H9 (cell line): ENCODE results near the gene ADAMTS16. TPM values are rescaled to one million over a fixed set of nuclear protein-coding genes. Genes with fewer than 3 reads are reported as not detected.

Experiments used
- DNase-seq: peaks from one replicate; pipeline ENCODE4 v3.0.0-alpha.2; 2017
- H2AFZ ChIP-seq: one replicate; pipeline ENCODE4 v1.6.1; 2013; ENCODE audit warnings: mild to moderate bottlenecking, low read length, control low read depth, moderate library complexity
- H2AK5ac ChIP-seq: 2 replicates; pipeline ENCODE4 v1.6.1; 2013; ENCODE audit warnings: low read length, control low read depth, mixed read lengths; ENCODE audit not compliant: insufficient read length
- H2BK120ac ChIP-seq: one replicate; pipeline ENCODE4 v1.6.1; 2013; ENCODE audit warnings: low read depth, mild to moderate bottlenecking, low read length, control low read depth, inconsistent platforms; ENCODE audit not compliant: poor library complexity, severe bottlenecking
- H2BK12ac ChIP-seq: 2 replicates; pipeline ENCODE4 v1.6.1; 2013; ENCODE audit warnings: low read length, control low read depth, mixed read lengths, low read depth; ENCODE audit not compliant: insufficient read length
- H2BK15ac ChIP-seq: 2 replicates; pipeline ENCODE4 v1.6.1; 2013; ENCODE audit warnings: low read depth, low read length, control low read depth
- H2BK20ac ChIP-seq: one replicate; pipeline ENCODE4 v1.6.1; 2013; ENCODE audit warnings: low read depth, mild to moderate bottlenecking, low read length, control low read depth, inconsistent platforms; ENCODE audit not compliant: poor library complexity, severe bottlenecking
- H2BK5ac ChIP-seq: 2 replicates; pipeline ENCODE4 v1.6.1; 2013; ENCODE audit warnings: low read length, control low read depth, mixed read lengths; ENCODE audit not compliant: insufficient read length
- H3K14ac ChIP-seq: 2 replicates; pipeline ENCODE4 v1.6.1; 2013; ENCODE audit warnings: low read length, control low read depth; ENCODE audit not compliant: insufficient read depth
- H3K18ac ChIP-seq: 2 replicates; pipeline ENCODE4 v1.6.1; 2013; ENCODE audit warnings: low read depth, mild to moderate bottlenecking, mixed read lengths, low read length, control low read depth; ENCODE audit not compliant: insufficient read length
- H3K23ac ChIP-seq: 2 replicates; pipeline ENCODE4 v1.6.1; 2013; ENCODE audit warnings: low read length, control low read depth, mixed read lengths, low read depth; ENCODE audit not compliant: insufficient read length
- H3K23me2 ChIP-seq: 2 replicates; pipeline ENCODE4 v1.6.1; 2013; ENCODE audit warnings: low read depth, mild to moderate bottlenecking, mixed read lengths, low read length, control low read depth; ENCODE audit not compliant: insufficient read length, poor library complexity, severe bottlenecking
- H3K27ac ChIP-seq: 2 replicates; pipeline ENCODE4 v1.5.1; 2013; ENCODE audit warnings: low read length, control low read depth, mixed read lengths, low read depth; ENCODE audit not compliant: insufficient read length
- H3K27me3 ChIP-seq: 2 replicates; pipeline ENCODE4 v1.6.1; 2013; ENCODE audit warnings: low read length, control low read depth, inconsistent platforms; ENCODE audit not compliant: insufficient read depth
- H3K4ac ChIP-seq: 2 replicates; pipeline ENCODE4 v1.6.1; 2013; ENCODE audit warnings: low read depth, mild to moderate bottlenecking, control low read depth, inconsistent platforms, low read length, moderate library complexity
- H3K4me1 ChIP-seq: 2 replicates; pipeline ENCODE4 v1.6.1; 2013; ENCODE audit warnings: low read length, control low read depth, inconsistent platforms; ENCODE audit not compliant: insufficient read depth
- H3K4me2 ChIP-seq: 2 replicates; pipeline ENCODE4 v1.6.1; 2013; ENCODE audit warnings: low read length, control low read depth, mixed read lengths; ENCODE audit not compliant: insufficient read length, insufficient read depth
- H3K56ac ChIP-seq: 2 replicates; pipeline ENCODE4 v1.6.1; 2013; ENCODE audit warnings: low read depth, mild to moderate bottlenecking, mixed read lengths, low read length, control low read depth; ENCODE audit not compliant: insufficient read length
- H3K79me1 ChIP-seq: 2 replicates; pipeline ENCODE4 v1.6.1; 2013; ENCODE audit warnings: low read depth, mild to moderate bottlenecking, moderate library complexity, low read length, control low read depth, inconsistent platforms; ENCODE audit not compliant: insufficient read depth, poor library complexity, severe bottlenecking
- H3K79me2 ChIP-seq: 2 replicates; pipeline ENCODE4 v1.6.1; 2013; ENCODE audit warnings: low read length, control low read depth, inconsistent platforms; ENCODE audit not compliant: insufficient read depth
- H3K9ac ChIP-seq: 2 replicates; pipeline ENCODE4 v1.6.1; 2013; ENCODE audit warnings: low read length, control low read depth, mixed read lengths; ENCODE audit not compliant: insufficient read length; ENCODE audit errors: extremely low read depth
- H3K9me3 ChIP-seq: one replicate; pipeline ENCODE4 v1.6.1; 2013; ENCODE audit warnings: low read depth, low read length, inconsistent platforms; ENCODE audit not compliant: control insufficient read depth
- H3T11ph ChIP-seq: one replicate; pipeline ENCODE4 v1.6.1; 2013; ENCODE audit warnings: mild to moderate bottlenecking, low read length, control low read depth, inconsistent platforms
- H4K20me1 ChIP-seq: one replicate; pipeline ENCODE4 v1.6.1; 2013; ENCODE audit not compliant: control insufficient read depth, insufficient read length, insufficient read depth
- H4K5ac ChIP-seq: 2 replicates; pipeline ENCODE4 v1.6.1; 2013; ENCODE audit warnings: low read depth, mild to moderate bottlenecking, mixed read lengths, low read length, control low read depth; ENCODE audit not compliant: insufficient read length
- H4K8ac ChIP-seq: replicated peaks from 2 replicates; pipeline ENCODE4 v1.6.1; 2013; ENCODE audit warnings: low read length, control low read depth, mixed read lengths, low read depth; ENCODE audit not compliant: insufficient read length
- H4K91ac ChIP-seq: 2 replicates; pipeline ENCODE4 v1.6.1; 2013; ENCODE audit warnings: low read depth, mild to moderate bottlenecking, moderate library complexity, mixed read lengths, low read length, control low read depth; ENCODE audit not compliant: insufficient read length
- H3K27ac Mint-ChIP-seq, 3 experiments: 2 replicates in 2 of 3; 3 replicates in 1 of 3; pipeline ENCODE4 v1.8.0; 2020 to 2021; ENCODE audit warnings: mixed read lengths in 3 of 3, mild to moderate bottlenecking in 1 of 3, moderate library complexity in 1 of 3
- H3K27me3 Mint-ChIP-seq: 2 replicates; pipeline ENCODE4 v1.8.0; 2021; ENCODE audit warnings: low read depth, mild to moderate bottlenecking, moderate library complexity, mixed read lengths
- H3K36me3 Mint-ChIP-seq, 3 experiments: 2 replicates in 2 of 3; 3 replicates in 1 of 3; pipeline ENCODE4 v1.8.0; 2020 to 2021; ENCODE audit warnings: low read depth in 3 of 3, mixed read lengths in 3 of 3; ENCODE audit not compliant: insufficient read depth in 1 of 3
- H3K4me1 Mint-ChIP-seq, 2 experiments: 2 replicates each; pipeline ENCODE4 v1.8.0; 2020; ENCODE audit warnings: mixed read lengths in 2 of 2
- H3K4me3 Mint-ChIP-seq, 2 experiments: 2 replicates in 1 of 2; 3 replicates in 1 of 2; pipeline ENCODE4 v1.8.0; 2020 to 2021; ENCODE audit warnings: mild to moderate bottlenecking in 2 of 2, mixed read lengths in 2 of 2, moderate library complexity in 1 of 2
- H3K9me3 Mint-ChIP-seq, 2 experiments: 2 replicates in 1 of 2; 3 replicates in 1 of 2; pipeline ENCODE4 v1.8.0; 2020; ENCODE audit warnings: mild to moderate bottlenecking in 2 of 2, mixed read lengths in 2 of 2, moderate library complexity in 1 of 2
- CTCF ChIP-seq: fragments of 200-600 bp; sonication (generic); conservative IDR thresholded peaks from 3 replicates; pipeline ENCODE4 v1.8.0; 2021; ENCODE audit warnings: antibody characterized with exemption, mild to moderate bottlenecking
- WGBS: extraction: QIAGEN DNeasy Blood & Tissue Kit; methylation state at CpG from one replicate; pipeline ENCODE4 v1.1.7; 2013; ENCODE audit warnings: missing lambda C conversion rate, low lambda C conversion rate, mixed read lengths; ENCODE audit not compliant: insufficient read length; ENCODE audit errors: extremely low coverage; 5-methylcytosine and 5-hydroxymethylcytosine counted together
- total RNA-seq: library from RNA; stranded (reverse); gene quantifications from 2 replicates; pipeline ENCODE4 v1.2.1, GENCODE V29; 2021

Gene ADAMTS16
- total RNA-seq, 1 experiment from 2014 or later = 4.5 TPM

- H3K23ac ChIP-seq = no peak overlapping the region
- no peaks in the 10 kb centered on the region for H3K9me3 ChIP-seq
- DNase-seq = no peak
- no peak overlapping the region for H2AFZ ChIP-seq
- H3K56ac ChIP-seq = no peak overlapping the region
- no peaks in the 10 kb centered on the region for H3K27me3 Mint-ChIP-seq
- H2BK120ac ChIP-seq = no peak overlapping the region
- no peak overlapping the region for H3K27ac ChIP-seq
- no peak overlapping the region for H4K5ac ChIP-seq
- H3K4me1 Mint-ChIP-seq = peaks cover 27 to 29% of the 10 kb centered on the region in 2 experiments
- H3K4ac ChIP-seq = no peak overlapping the region
- H3T11ph ChIP-seq = no peak overlapping the region
- H3K23me2 ChIP-seq = no peaks in the 10 kb centered on the region
- H3K9me3 Mint-ChIP-seq = no peaks in the 10 kb centered on the region; a peak in 1 of 5 replicates
- no peak overlapping the region for H3K18ac ChIP-seq
- no peaks in the 10 kb centered on the region for H3K27me3 ChIP-seq
- no peaks in the 10 kb centered on the region for H3K4me1 ChIP-seq
- no peak overlapping the region for H4K91ac ChIP-seq
- no peak overlapping the region for H4K8ac ChIP-seq
- H4K20me1 ChIP-seq = no peaks in the 10 kb centered on the region
- H3K79me2 ChIP-seq = no peaks in the 10 kb centered on the region
- no peak overlapping the region for H2BK12ac ChIP-seq
- H3K27ac Mint-ChIP-seq = peak overlapping the region in 2 of 3 experiments; percentile 20 to 71; a peak in 2 of 7 replicates
- no peak overlapping the region for H3K14ac ChIP-seq
- H2BK20ac ChIP-seq = no peak overlapping the region
- no peak overlapping the region for H3K4me3 Mint-ChIP-seq
- no peak overlapping the region for H3K4me2 ChIP-seq
- no peak for TF ChIP-seq CTCF
- H2BK5ac ChIP-seq = no peak overlapping the region
- H2AK5ac ChIP-seq = no peak overlapping the region
- H3K9ac ChIP-seq = no peak overlapping the region
- no CpG with 5 or more reads among the region's 10 CpGs for WGBS
- no peaks in the 10 kb centered on the region for H3K79me1 ChIP-seq
- H3K36me3 Mint-ChIP-seq = no peaks in the 10 kb centered on the region; a peak in 1 of 7 replicates
- H2BK15ac ChIP-seq = no peak overlapping the region
These were observed 220.9 kb downstream of the ADAMTS16 start for GRCh38 chr5:5360941-5361520.
